Hepatocyte (in vitro differentiated cells): ENCODE data around the gene GOLM1.

ENCODE experiments used
- CTCF ChIP-seq: fragments of 200-600 bp; sonication (generic); IDR thresholded peaks from 2 replicates; pipeline ENCODE4 v1.5.1; 2016; ENCODE audit warnings: antibody characterized with exemption, mild to moderate bottlenecking; ENCODE audit not compliant: poor library complexity
- EZH2 ChIP-seq: fragments of 200-600 bp; sonication (generic); IDR thresholded peaks from 2 replicates; pipeline ENCODE4 v1.6.1; 2016; ENCODE audit warnings: antibody characterized with exemption, mild to moderate bottlenecking, borderline replicate concordance

GRCh38 chr9:86097510-86098224 lies 1.7 kb downstream of the GOLM1 start:
- TF ChIP-seq CTCF = no peak
- TF ChIP-seq EZH2 = no peak
